ENCODE measurements around the gene AMOTL1.
A peak's percentile ranks its signal among the peaks of the same experiment; 100 is the strongest.

AMOTL1 gene

GRCh38 chr11:94762995-94763394 lies 5.2 kb upstream of the AMOTL1 start:
- no peak for TF ChIP-seq POU2F2 (IDR thresholded peaks at IDR 0.05; ENCODE audit: low read depth, low read length)
- TF ChIP-seq PAX5 (IDR thresholded peaks at IDR 0.05; ENCODE audit: insufficient read depth, low read length, severe bottlenecking), result no peak
- no peak for TF ChIP-seq SPI1 (IDR thresholded peaks at IDR 0.05; ENCODE audit: low read depth, low read length)
- no peak for TF ChIP-seq TAF1 (IDR thresholded peaks at IDR 0.05; ENCODE audit: low read depth, low read length)
- no peak for TF ChIP-seq POLR2AphosphoS5 (IDR thresholded peaks at IDR 0.05; ENCODE audit: low read depth, low read length)
- TF ChIP-seq POLR2A (IDR thresholded peaks at IDR 0.05; ENCODE audit: low read depth, low read length), result no peak
- FAIRE-seq, result no peak

GRCh38 chr11:94766713-94767206 lies 1.4 kb upstream of the AMOTL1 start:
- TF ChIP-seq PAX5 (IDR thresholded peaks at IDR 0.05; ENCODE audit: insufficient read depth, low read length, severe bottlenecking) (no peak), POLR2AphosphoS5 (IDR thresholded peaks at IDR 0.05; ENCODE audit: low read depth, low read length) (no peak), TAF1 (IDR thresholded peaks at IDR 0.05; ENCODE audit: low read depth, low read length) (no peak), POLR2A (IDR thresholded peaks at IDR 0.05; ENCODE audit: low read depth, low read length) (no peak), POU2F2 (IDR thresholded peaks at IDR 0.05; ENCODE audit: low read depth, low read length) (no peak), SPI1 (IDR thresholded peaks at IDR 0.05; ENCODE audit: low read depth, low read length) (no peak)
- FAIRE-seq (no peak), DNase-seq (ENCODE audit: insufficient read length, low spot score) (no peak)

More at GRCh38 chr11:94762995-94763394, 5.2 kb upstream of the AMOTL1 start:
- no peak for DNase-seq (ENCODE audit: insufficient read length, low spot score)

GRCh38 chr11:94767291-94767690 lies 865 bp upstream of the AMOTL1 start:
- FAIRE-seq, result no peak

GRCh38 chr11:94768602-94769541 lies 716 bp downstream of the AMOTL1 start:
- DNase-seq (ENCODE audit: insufficient read length, low spot score) (peak; percentile 18), FAIRE-seq (no peak)

More at GRCh38 chr11:94767291-94767690, 865 bp upstream of the AMOTL1 start:
- DNase-seq (ENCODE audit: insufficient read length, low spot score), result no peak
- TF ChIP-seq POLR2AphosphoS5 (IDR thresholded peaks at IDR 0.05; ENCODE audit: low read depth, low read length), result no peak
- TF ChIP-seq POU2F2 (IDR thresholded peaks at IDR 0.05; ENCODE audit: low read depth, low read length), result no peak
- no peak for TF ChIP-seq SPI1 (IDR thresholded peaks at IDR 0.05; ENCODE audit: low read depth, low read length)
- TF ChIP-seq PAX5 (IDR thresholded peaks at IDR 0.05; ENCODE audit: insufficient read depth, low read length, severe bottlenecking), result no peak
- no peak for TF ChIP-seq TAF1 (IDR thresholded peaks at IDR 0.05; ENCODE audit: low read depth, low read length)
- no peak for TF ChIP-seq POLR2A (IDR thresholded peaks at IDR 0.05; ENCODE audit: low read depth, low read length)

GRCh38 chr11:94769880-94770279 lies 1.7 kb downstream of the AMOTL1 start:
- FAIRE-seq (no peak), DNase-seq (ENCODE audit: insufficient read length, low spot score) (no peak)
- TF ChIP-seq POLR2AphosphoS5 (IDR thresholded peaks at IDR 0.05; ENCODE audit: low read depth, low read length) (no peak), POU2F2 (IDR thresholded peaks at IDR 0.05; ENCODE audit: low read depth, low read length) (no peak), PAX5 (IDR thresholded peaks at IDR 0.05; ENCODE audit: insufficient read depth, low read length, severe bottlenecking) (no peak), POLR2A (IDR thresholded peaks at IDR 0.05; ENCODE audit: low read depth, low read length) (no peak), SPI1 (IDR thresholded peaks at IDR 0.05; ENCODE audit: low read depth, low read length) (no peak), TAF1 (IDR thresholded peaks at IDR 0.05; ENCODE audit: low read depth, low read length) (no peak)

More at GRCh38 chr11:94768602-94769541, 716 bp downstream of the AMOTL1 start:
- TF ChIP-seq POLR2A (IDR thresholded peaks at IDR 0.05; ENCODE audit: low read depth, low read length), result no peak
- no peak for TF ChIP-seq TAF1 (IDR thresholded peaks at IDR 0.05; ENCODE audit: low read depth, low read length)
- TF ChIP-seq POU2F2 (IDR thresholded peaks at IDR 0.05; ENCODE audit: low read depth, low read length), result no peak
- no peak for TF ChIP-seq PAX5 (IDR thresholded peaks at IDR 0.05; ENCODE audit: insufficient read depth, low read length, severe bottlenecking)
- TF ChIP-seq POLR2AphosphoS5 (IDR thresholded peaks at IDR 0.05; ENCODE audit: low read depth, low read length), result no peak
- TF ChIP-seq SPI1 (IDR thresholded peaks at IDR 0.05; ENCODE audit: low read depth, low read length), result no peak

GRCh38 chr11:94770563-94771120 lies 2.5 kb downstream of the AMOTL1 start:
- no peak for DNase-seq (ENCODE audit: insufficient read length, low spot score)
- no peak for TF ChIP-seq POLR2A (IDR thresholded peaks at IDR 0.05; ENCODE audit: low read depth, low read length)
- TF ChIP-seq POU2F2 (IDR thresholded peaks at IDR 0.05; ENCODE audit: low read depth, low read length), result no peak
- no peak for TF ChIP-seq TAF1 (IDR thresholded peaks at IDR 0.05; ENCODE audit: low read depth, low read length)
- TF ChIP-seq PAX5 (IDR thresholded peaks at IDR 0.05; ENCODE audit: insufficient read depth, low read length, severe bottlenecking), result no peak
- TF ChIP-seq SPI1 (IDR thresholded peaks at IDR 0.05; ENCODE audit: low read depth, low read length), result no peak
- TF ChIP-seq POLR2AphosphoS5 (IDR thresholded peaks at IDR 0.05; ENCODE audit: low read depth, low read length), result no peak
- no peak for FAIRE-seq

GRCh38 chr11:94771390-94771789 lies 3.2 kb downstream of the AMOTL1 start:
- FAIRE-seq (no peak), DNase-seq (ENCODE audit: insufficient read length, low spot score) (no peak)
- no peak for TF ChIP-seq POLR2A (IDR thresholded peaks at IDR 0.05; ENCODE audit: low read depth, low read length)
- TF ChIP-seq POU2F2 (IDR thresholded peaks at IDR 0.05; ENCODE audit: low read depth, low read length), result no peak
- TF ChIP-seq POLR2AphosphoS5 (IDR thresholded peaks at IDR 0.05; ENCODE audit: low read depth, low read length), result no peak
- TF ChIP-seq SPI1 (IDR thresholded peaks at IDR 0.05; ENCODE audit: low read depth, low read length), result no peak
- no peak for TF ChIP-seq PAX5 (IDR thresholded peaks at IDR 0.05; ENCODE audit: insufficient read depth, low read length, severe bottlenecking)
- no peak for TF ChIP-seq TAF1 (IDR thresholded peaks at IDR 0.05; ENCODE audit: low read depth, low read length)

- FAIRE-seq (no peak), DNase-seq (ENCODE audit: insufficient read length, low spot score) (no peak)
- TF ChIP-seq POLR2AphosphoS5 (IDR thresholded peaks at IDR 0.05; ENCODE audit: low read depth, low read length) (no peak), PAX5 (IDR thresholded peaks at IDR 0.05; ENCODE audit: insufficient read depth, low read length, severe bottlenecking) (no peak), SPI1 (IDR thresholded peaks at IDR 0.05; ENCODE audit: low read depth, low read length) (no peak), POU2F2 (IDR thresholded peaks at IDR 0.05; ENCODE audit: low read depth, low read length) (no peak), POLR2A (IDR thresholded peaks at IDR 0.05; ENCODE audit: low read depth, low read length) (no peak), TAF1 (IDR thresholded peaks at IDR 0.05; ENCODE audit: low read depth, low read length) (no peak)
These were observed 3.8 kb downstream of the AMOTL1 start for GRCh38 chr11:94771951-94772350.

- TF ChIP-seq PAX5 (IDR thresholded peaks at IDR 0.05; ENCODE audit: insufficient read depth, low read length, severe bottlenecking) (no peak), SPI1 (IDR thresholded peaks at IDR 0.05; ENCODE audit: low read depth, low read length) (no peak), POU2F2 (IDR thresholded peaks at IDR 0.05; ENCODE audit: low read depth, low read length) (no peak), TAF1 (IDR thresholded peaks at IDR 0.05; ENCODE audit: low read depth, low read length) (no peak), POLR2A (IDR thresholded peaks at IDR 0.05; ENCODE audit: low read depth, low read length) (no peak)
- DNase-seq (ENCODE audit: insufficient read length, low spot score), result no peak
- no peak for FAIRE-seq
These were observed 5.7 kb downstream of the AMOTL1 start for GRCh38 chr11:94773842-94774241.
